ENCODE results near the gene IDNK. TPM values are rescaled to one million over a fixed set of nuclear protein-coding genes. Genes with fewer than 3 reads are reported as not detected.

Gene IDNK
- total RNA-seq, 1 donor from 2014 or later = not detected

DNA sequence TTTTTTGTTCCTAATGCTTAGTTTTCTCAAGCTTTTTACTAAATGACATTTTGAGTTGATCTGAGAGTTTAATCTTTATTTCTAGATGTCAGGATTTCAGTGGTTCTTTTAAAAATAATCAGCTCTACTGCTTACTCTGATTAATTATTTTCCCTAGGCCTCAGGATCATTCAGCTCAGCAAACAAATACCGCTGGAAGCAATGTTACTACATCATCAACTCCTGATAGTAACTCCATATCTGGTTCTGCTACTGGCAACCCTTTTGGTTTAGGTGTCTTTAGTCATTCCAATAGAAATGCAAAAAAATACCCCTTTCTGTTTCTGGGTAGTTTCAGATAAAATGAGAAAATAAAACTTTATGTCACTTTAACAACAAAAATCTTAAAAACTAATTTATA, 5.6 kb upstream of the IDNK start:
- Histone ChIP-seq H3K4me3 (no peak overlapping the region), H3K36me3 (no peaks in the 10 kb centered on the region), H3K9me3 (no peaks in the 10 kb centered on the region), H3K4me1 (peaks cover 6% of the 10 kb centered on the region), H3K27me3 (no peaks in the 10 kb centered on the region), H3K27ac (no peak overlapping the region)
- TF ChIP-seq POLR2AphosphoS5 (IDR thresholded peaks at IDR 0.05; ENCODE audit: insufficient read depth in 1 of 2, low read depth in 1 of 2) = no peak
- no peak for TF ChIP-seq POLR2A (IDR thresholded peaks at IDR 0.05)
- TF ChIP-seq CTCF (IDR thresholded peaks at IDR 0.05) = no peak
- intact Hi-C loops (cut with DNase I) = no loop called here
- no peak for DNase-seq (ENCODE audit: extremely low spot score in 2 of 2)

GRCh38 chr9:83620841-83621636, 1.9 kb upstream of the IDNK start:
- no peaks in the 10 kb centered on the region for H3K9me3 ChIP-seq
- intact Hi-C loops (cut with DNase I) = no loop called here
- peak; percentile 13 to 69 (median 26) for TF ChIP-seq CTCF (IDR thresholded peaks at IDR 0.05)
- TF ChIP-seq POLR2A (IDR thresholded peaks at IDR 0.05) = no peak
- H3K36me3 ChIP-seq = no peaks in the 10 kb centered on the region
- H3K27me3 ChIP-seq = no peaks in the 10 kb centered on the region
- no peak overlapping the region for H3K4me3 ChIP-seq
- no peak for DNase-seq (ENCODE audit: extremely low spot score in 2 of 2)
- H3K27ac ChIP-seq = no peak overlapping the region
- H3K4me1 ChIP-seq = peaks cover 17% of the 10 kb centered on the region

- peak in 1 of 2 donors; percentile 31 for TF ChIP-seq POLR2AphosphoS5 (IDR thresholded peaks at IDR 0.05; ENCODE audit: insufficient read depth in 1 of 2, low read depth in 1 of 2)
- TF ChIP-seq POLR2A (IDR thresholded peaks at IDR 0.05) = no peak
- no peak for DNase-seq (ENCODE audit: extremely low spot score in 2 of 2)
- no peaks in the 10 kb centered on the region for H3K36me3 ChIP-seq
- peak overlapping the region; percentile 72 to 97 for H3K4me3 ChIP-seq
- intact Hi-C loops (cut with DNase I) = no loop called here
- H3K27me3 ChIP-seq = no peaks in the 10 kb centered on the region
- peak overlapping the region; percentile 94 for H3K27ac ChIP-seq
- H3K9me3 ChIP-seq = no peaks in the 10 kb centered on the region
- H3K4me1 ChIP-seq = peaks cover 17% of the 10 kb centered on the region
These were observed 457 bp upstream of the IDNK start for GRCh38 chr9:83622433-83622938.

DNA sequence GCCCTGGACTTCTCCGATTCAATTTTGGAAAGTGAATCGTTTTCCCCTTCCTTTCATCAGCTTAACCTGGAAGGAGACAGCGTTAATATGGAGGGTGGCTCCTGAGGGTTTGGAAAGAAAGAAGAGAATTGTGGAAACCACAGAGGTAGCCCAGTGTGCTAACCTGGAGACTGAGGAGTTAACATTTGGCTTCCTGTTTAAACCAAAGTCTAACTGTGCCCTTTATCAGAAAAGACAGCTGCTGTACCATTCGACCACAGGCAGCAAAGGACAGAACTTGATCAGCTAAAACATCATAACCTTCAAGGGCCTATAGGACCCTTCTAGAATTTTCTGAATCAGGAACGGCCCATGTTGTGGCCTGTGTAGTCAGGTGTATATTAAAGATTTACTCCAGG, 735 bp downstream of the IDNK start:
- Histone ChIP-seq H3K27me3 (no peaks in the 10 kb centered on the region), H3K4me3 (peak overlapping the region; percentile 72 to 97), H3K9me3 (no peaks in the 10 kb centered on the region), H3K4me1 (peaks cover 17% of the 10 kb centered on the region), H3K36me3 (no peaks in the 10 kb centered on the region), H3K27ac (peak overlapping the region; percentile 94)
- no peak for DNase-seq (ENCODE audit: extremely low spot score in 2 of 2)
- intact Hi-C loops (cut with DNase I) = no loop called here
- TF ChIP-seq CTCF (IDR thresholded peaks at IDR 0.05) (no peak), POLR2AphosphoS5 (IDR thresholded peaks at IDR 0.05; ENCODE audit: insufficient read depth in 1 of 2, low read depth in 1 of 2) (no peak), POLR2A (IDR thresholded peaks at IDR 0.05) (no peak)

DNA sequence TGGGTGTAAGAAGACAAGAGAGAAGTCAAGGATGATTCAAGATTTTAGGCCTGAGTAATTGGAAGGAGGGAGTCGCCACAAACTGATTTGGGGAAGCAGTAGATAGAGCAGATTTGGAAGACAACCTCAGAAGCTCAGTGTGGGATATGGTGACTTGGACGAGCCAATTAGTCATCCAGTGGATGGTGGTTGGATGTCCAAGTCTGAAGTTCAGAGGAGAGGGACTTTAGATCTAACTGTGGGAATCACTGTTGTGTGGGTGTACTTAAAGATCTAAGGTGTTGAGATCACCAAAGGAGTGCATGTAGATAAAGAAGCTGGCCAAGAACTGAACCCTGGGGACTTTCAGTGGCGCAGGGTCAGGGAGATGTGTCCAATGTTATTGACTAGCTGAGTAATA, 2.2 kb downstream of the IDNK start:
- intact Hi-C loops (cut with DNase I) = no loop called here
- Histone ChIP-seq H3K36me3 (no peaks in the 10 kb centered on the region), H3K4me3 (no peak overlapping the region), H3K4me1 (peaks cover 17% of the 10 kb centered on the region), H3K27ac (no peak overlapping the region), H3K27me3 (no peaks in the 10 kb centered on the region), H3K9me3 (no peaks in the 10 kb centered on the region)
- DNase-seq (ENCODE audit: extremely low spot score in 2 of 2) = no peak
- no peak for TF ChIP-seq CTCF (IDR thresholded peaks at IDR 0.05)
- TF ChIP-seq POLR2AphosphoS5 (IDR thresholded peaks at IDR 0.05; ENCODE audit: insufficient read depth in 1 of 2, low read depth in 1 of 2) = no peak
- TF ChIP-seq POLR2A (IDR thresholded peaks at IDR 0.05) = no peak
